K562 (cell line): ENCODE measurements around the gene THUMPD2. TPM values are rescaled to one million over a fixed set of nuclear protein-coding genes. Genes with fewer than 3 reads are reported as not detected.

Source experiments
- ATF2 ChIP-seq: sonication (generic); formaldehyde crosslinking; IDR thresholded peaks from 2 replicates; pipeline ENCODE4 v1.8.1; 2022; ENCODE audit warnings: missing genetic modification reagents
- CAMTA2 ChIP-seq: fragments of 250-450 bp; sonication (Bioruptor Pico); conservative IDR thresholded peaks from 2 replicates; pipeline ENCODE4 v1.5.1; 2022
- CBFA2T2 ChIP-seq: fragments of 450-650 bp; conservative IDR thresholded peaks from 2 replicates; pipeline ENCODE4 v1.6.1; 2017; ENCODE audit warnings: mild to moderate bottlenecking
- CBFA2T3 ChIP-seq: fragments of 450-650 bp; IDR thresholded peaks from 2 replicates; pipeline ENCODE4 v1.6.1; 2017
- CXXC5 ChIP-seq: fragments of 250-450 bp; sonication (Bioruptor Pico); IDR thresholded peaks from 2 replicates; pipeline ENCODE4 v1.8.0; 2022; ENCODE audit warnings: inconsistent platforms, mild to moderate bottlenecking, moderate library complexity
- E2F1 ChIP-seq: sonication (generic); formaldehyde crosslinking; IDR thresholded peaks from 2 replicates; pipeline ENCODE4 v1.8.1; 2023; ENCODE audit warnings: mild to moderate bottlenecking, missing genetic modification reagents, moderate library complexity
- E2F5 ChIP-seq: sonication (generic); formaldehyde crosslinking; IDR thresholded peaks from 2 replicates; pipeline ENCODE4 v1.8.0; 2022; ENCODE audit warnings: mild to moderate bottlenecking, missing genetic modification reagents
- FOXP1 ChIP-seq: sonication (generic); formaldehyde crosslinking; IDR thresholded peaks from 2 replicates; pipeline ENCODE4 v1.8.0; 2022; ENCODE audit warnings: mild to moderate bottlenecking, missing genetic modification reagents
- KLF13 ChIP-seq: fragments of 450-650 bp; IDR thresholded peaks from 2 replicates; pipeline ENCODE4 v1.6.1; 2016; ENCODE audit warnings: missing genetic modification characterization, low read depth, mild to moderate bottlenecking, missing compliant biosample characterization, moderate library complexity, borderline replicate concordance
- MECOM ChIP-seq: fragments of 250-450 bp; sonication (Bioruptor Pico); IDR thresholded peaks from 2 replicates; pipeline ENCODE4 v1.8.0; 2022; ENCODE audit warnings: inconsistent platforms
- NR2F6 ChIP-seq: fragments of 450-650 bp; formaldehyde crosslinking; IDR thresholded peaks from 2 replicates; pipeline ENCODE4 v1.4.0; 2020; ENCODE audit warnings: mild to moderate bottlenecking
- POLR2H ChIP-seq: IDR thresholded peaks from 2 replicates; pipeline ENCODE4 v1.6.1; 2016; ENCODE audit warnings: missing genetic modification characterization, low read depth, mild to moderate bottlenecking, control low read depth, missing compliant biosample characterization, moderate library complexity
- RFX1 ChIP-seq: fragments of 450-650 bp; IDR thresholded peaks from 2 replicates; pipeline ENCODE4 v1.6.1; 2016; ENCODE audit warnings: mild to moderate bottlenecking, moderate library complexity
- USF2 ChIP-seq: sonication (generic); formaldehyde crosslinking; IDR thresholded peaks from 2 replicates; pipeline ENCODE4 v1.5.0; 2020; ENCODE audit warnings: missing genetic modification reagents
- ZNF124 ChIP-seq: sonication (generic); formaldehyde crosslinking; IDR thresholded peaks from 2 replicates; pipeline ENCODE4 v1.8.1; 2022; ENCODE audit warnings: missing genetic modification reagents
- ZNF174 ChIP-seq: fragments of 250-450 bp; sonication (Bioruptor Pico); IDR thresholded peaks from 2 replicates; pipeline ENCODE4 v1.4.0; 2020; ENCODE audit warnings: mild to moderate bottlenecking
- polyA plus RNA-seq, 8 experiments: library from polyadenylated mRNA; depleted of rRNA in 4 of 8; stranded (reverse) in 5 of 8; unstranded in 3 of 8; fragments of >200 nt; fragmentation: Nextera tagmentation in 2 of 8; fragmentation: Illumina TruSeq in 1 of 8; extraction: Ambion mirVana in 2 of 8; extraction: Trizol in 1 of 8; gene quantifications; 2 replicates each; pipeline versions ENCODE4 v1.2.1 to v1.2.3, GENCODE V29; 2011 to 2014; ENCODE audit warnings: inconsistent platforms in 1 of 8, missing spikeins in 1 of 8
- total RNA-seq, 7 experiments: library from RNA; depleted of rRNA in 6 of 7; stranded (reverse); fragments of >200 nt in 6 of 7; fragmentation: Illumina TruSeq in 2 of 7; extraction: Trizol in 2 of 7; gene quantifications; 2 replicates each; pipeline versions ENCODE4 v1.2.1 to v1.2.3, GENCODE V29; 2011 to 2021; ENCODE audit warnings: low replicate concordance in 1 of 7
- TF ChIP-seq, protein P1 (sequence below): sonication (generic); formaldehyde crosslinking; IDR thresholded peaks from 2 replicates; pipeline ENCODE4 v1.8.0; 2022; ENCODE audit warnings: mild to moderate bottlenecking, missing genetic modification reagents, borderline replicate concordance
- TF ChIP-seq, protein P2 (sequence below), 3 experiments: fragments of 200-800 bp in 1 of 3; fragments of 250-450 bp in 1 of 3; fragments of 450-650 bp in 1 of 3; sonication (Bioruptor Pico) in 1 of 3; sonication (Bioruptor generic) in 1 of 3; formaldehyde crosslinking in 1 of 3; IDR thresholded peaks; 2 replicates each; pipeline versions ENCODE4 v1.6.1 to v1.8.0; 2016 to 2022; ENCODE audit warnings: mild to moderate bottlenecking in 2 of 3, missing genetic modification characterization in 2 of 3, missing compliant biosample characterization in 1 of 3, moderate library complexity in 1 of 3

Gene THUMPD2
- total and polyA plus RNA-seq, 9 of the 15 experiments (the other 6 are each of a cell fraction or from before 2014, with no cell fraction given), result 9.6 to 40.4 (median 24.0) TPM

GRCh38 chr2:39780825-39781600 is 2.0 kb upstream of the THUMPD2 start (continued):
- TF ChIP-seq ATF2 (CRISPR knock-in tag), result no peak
- no peak for TF ChIP-seq MECOM (CRISPR knock-in tag)
- no peak for TF ChIP-seq NR2F6 (CRISPR knock-in tag)
- peak; percentile 33 for TF ChIP-seq CBFA2T3
- TF ChIP-seq ZNF124, result no peak
- no peak for TF ChIP-seq E2F5 (CRISPR knock-in tag)
- TF ChIP-seq POLR2H (tag), result no peak
- TF ChIP-seq, protein P1, sequence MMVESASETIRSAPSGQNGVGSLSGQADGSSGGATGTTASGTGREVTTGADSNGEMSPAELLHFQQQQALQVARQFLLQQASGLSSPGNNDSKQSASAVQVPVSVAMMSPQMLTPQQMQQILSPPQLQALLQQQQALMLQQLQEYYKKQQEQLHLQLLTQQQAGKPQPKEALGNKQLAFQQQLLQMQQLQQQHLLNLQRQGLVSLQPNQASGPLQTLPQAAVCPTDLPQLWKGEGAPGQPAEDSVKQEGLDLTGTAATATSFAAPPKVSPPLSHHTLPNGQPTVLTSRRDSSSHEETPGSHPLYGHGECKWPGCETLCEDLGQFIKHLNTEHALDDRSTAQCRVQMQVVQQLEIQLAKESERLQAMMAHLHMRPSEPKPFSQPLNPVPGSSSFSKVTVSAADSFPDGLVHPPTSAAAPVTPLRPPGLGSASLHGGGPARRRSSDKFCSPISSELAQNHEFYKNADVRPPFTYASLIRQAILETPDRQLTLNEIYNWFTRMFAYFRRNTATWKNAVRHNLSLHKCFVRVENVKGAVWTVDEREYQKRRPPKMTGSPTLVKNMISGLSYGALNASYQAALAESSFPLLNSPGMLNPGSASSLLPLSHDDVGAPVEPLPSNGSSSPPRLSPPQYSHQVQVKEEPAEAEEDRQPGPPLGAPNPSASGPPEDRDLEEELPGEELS (CRISPR knock-in tag), result no peak
- no peak for TF ChIP-seq CBFA2T2
- no peak for TF ChIP-seq CXXC5 (CRISPR knock-in tag)
- no peak for TF ChIP-seq E2F1 (CRISPR knock-in tag)
- TF ChIP-seq FOXP1 (CRISPR knock-in tag), result no peak
- no peak for TF ChIP-seq RFX1
- TF ChIP-seq, protein P2, sequence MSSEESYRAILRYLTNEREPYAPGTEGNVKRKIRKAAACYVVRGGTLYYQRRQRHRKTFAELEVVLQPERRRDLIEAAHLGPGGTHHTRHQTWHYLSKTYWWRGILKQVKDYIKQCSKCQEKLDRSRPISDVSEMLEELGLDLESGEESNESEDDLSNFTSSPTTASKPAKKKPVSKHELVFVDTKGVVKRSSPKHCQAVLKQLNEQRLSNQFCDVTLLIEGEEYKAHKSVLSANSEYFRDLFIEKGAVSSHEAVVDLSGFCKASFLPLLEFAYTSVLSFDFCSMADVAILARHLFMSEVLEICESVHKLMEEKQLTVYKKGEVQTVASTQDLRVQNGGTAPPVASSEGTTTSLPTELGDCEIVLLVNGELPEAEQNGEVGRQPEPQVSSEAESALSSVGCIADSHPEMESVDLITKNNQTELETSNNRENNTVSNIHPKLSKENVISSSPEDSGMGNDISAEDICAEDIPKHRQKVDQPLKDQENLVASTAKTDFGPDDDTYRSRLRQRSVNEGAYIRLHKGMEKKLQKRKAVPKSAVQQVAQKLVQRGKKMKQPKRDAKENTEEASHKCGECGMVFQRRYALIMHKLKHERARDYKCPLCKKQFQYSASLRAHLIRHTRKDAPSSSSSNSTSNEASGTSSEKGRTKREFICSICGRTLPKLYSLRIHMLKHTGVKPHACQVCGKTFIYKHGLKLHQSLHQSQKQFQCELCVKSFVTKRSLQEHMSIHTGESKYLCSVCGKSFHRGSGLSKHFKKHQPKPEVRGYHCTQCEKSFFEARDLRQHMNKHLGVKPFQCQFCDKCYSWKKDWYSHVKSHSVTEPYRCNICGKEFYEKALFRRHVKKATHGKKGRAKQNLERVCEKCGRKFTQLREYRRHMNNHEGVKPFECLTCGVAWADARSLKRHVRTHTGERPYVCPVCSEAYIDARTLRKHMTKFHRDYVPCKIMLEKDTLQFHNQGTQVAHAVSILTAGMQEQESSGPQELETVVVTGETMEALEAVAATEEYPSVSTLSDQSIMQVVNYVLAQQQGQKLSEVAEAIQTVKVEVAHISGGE (CRISPR knock-in tag; IDR thresholded peaks at IDR 0.05), result no peak
- TF ChIP-seq KLF13 (tag), result no peak
- no peak for TF ChIP-seq USF2 (CRISPR knock-in tag)
- TF ChIP-seq CAMTA2 (CRISPR knock-in tag), result no peak
- no peak for TF ChIP-seq ZNF174 (CRISPR knock-in tag)
